COLO668 (cell line): ENCODE data around the gene GPR107.
A peak's percentile ranks its signal among the peaks of the same experiment; 100 is the strongest.

Source experiments
- DNase-seq: peaks from one replicate; lab custom pipeline; 2025; ENCODE audit not compliant: unreplicated experiment; lab: John Stamatoyannopoulos, UW

GPR107 gene

DNA sequence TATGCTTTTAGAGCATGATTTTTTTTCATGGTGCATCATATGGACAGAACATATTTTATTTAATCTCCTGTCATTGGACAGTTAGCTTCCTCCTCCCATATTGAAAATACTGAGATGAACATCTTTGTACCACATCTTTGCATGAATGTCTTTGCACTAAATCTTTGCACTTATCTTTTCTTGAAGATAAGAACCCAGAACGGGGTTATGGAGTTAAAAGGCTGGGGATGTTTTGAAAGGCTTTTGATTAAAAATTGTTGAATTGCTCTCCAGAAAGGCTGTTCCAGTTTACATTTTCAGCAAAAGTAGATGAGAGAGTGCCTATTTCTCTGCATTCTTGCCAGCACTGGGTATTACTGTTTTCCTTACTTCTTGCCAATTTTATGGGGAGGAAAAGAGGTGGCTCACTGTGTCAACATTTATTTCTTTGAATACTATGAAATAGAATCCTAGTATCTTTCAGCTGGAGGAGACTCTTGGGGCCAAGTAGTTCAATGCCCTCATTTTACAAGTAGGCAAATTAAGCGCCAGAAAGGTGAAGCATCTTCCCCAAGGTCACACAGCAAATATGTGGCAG, 125.7 kb downstream of the GPR107 start:
- DNase-seq = no peak

DNA sequence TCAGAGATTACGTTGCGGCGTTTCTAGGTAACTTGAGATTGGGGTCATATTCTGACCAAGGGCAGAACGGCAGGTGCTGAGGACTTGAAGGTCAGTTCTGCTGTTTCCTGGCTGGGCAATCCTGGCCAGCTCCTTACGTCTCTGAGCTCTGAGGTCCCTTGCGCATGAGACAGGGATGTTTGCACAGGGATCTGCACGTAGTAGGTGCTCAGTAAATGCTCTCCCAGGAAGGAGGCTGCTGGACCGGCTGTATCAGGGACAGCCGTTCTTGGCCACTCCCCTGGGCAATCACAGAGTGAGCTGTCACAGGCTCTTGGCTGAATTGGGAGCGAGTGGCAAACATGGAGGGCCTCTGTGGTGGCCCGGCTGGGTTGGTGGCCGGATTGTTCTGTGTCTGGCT, 126.8 kb downstream of the GPR107 start:
- no peak for DNase-seq

DNA sequence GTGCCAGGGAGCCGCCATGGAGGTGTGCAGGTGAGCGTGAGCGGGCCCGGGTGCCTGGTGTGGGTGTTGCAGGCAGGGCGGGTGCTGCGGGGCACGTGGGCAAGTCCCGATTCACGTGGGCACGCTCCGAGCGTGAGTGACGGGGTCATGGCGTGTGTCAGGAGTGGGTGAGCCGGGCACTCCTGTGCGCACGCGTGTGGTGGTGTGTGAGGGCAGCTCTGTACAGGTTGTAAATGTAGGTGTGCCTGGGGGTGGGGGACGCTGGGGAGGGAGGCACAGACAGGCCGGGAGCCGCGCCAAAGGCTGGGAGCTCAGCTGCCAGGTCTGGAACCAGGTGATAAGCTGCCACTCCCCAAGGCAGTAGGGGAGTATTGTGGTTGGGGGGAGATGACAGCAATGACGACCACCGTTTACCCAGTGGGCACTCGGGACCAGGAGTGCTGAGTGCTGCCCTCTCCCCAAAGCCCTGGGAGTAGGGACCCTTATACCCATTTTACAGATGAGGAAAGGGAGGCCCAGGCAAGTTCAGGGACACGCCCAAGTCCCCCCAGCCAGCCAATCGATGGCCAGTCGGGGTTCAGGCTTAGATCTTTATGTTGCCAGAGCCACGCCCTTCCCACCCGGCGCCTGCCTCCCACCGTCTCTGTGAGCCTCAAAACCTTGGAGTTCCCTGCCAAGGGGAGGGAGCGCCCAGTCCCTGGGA, 128.1 kb downstream of the GPR107 start:
- DNase-seq = no peak

DNA sequence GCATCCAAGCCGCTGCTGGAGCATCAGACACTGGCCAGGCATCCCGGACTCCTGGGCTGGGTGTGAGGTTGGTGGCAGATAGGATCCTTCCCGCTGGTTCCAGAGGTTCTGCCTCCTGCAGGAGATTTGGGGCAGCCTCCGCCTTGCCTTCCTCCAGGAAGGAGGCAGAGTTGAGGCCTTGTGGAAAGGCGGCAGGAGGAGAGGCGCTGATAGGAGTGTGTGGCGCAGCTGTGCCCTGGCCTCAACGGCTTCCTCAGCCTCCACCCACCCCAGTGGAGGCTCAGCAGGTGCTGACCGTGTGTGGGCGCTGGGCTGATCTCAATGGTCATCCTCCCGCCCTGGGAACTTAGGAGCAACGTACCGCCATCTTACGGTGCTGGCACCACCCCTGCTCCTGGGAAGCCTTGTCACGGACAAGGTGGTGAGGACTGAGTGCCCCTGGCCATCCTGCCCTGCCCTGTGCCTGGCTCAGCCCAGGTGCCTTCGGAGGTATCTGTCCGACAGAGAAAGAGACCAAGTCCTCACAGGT, 128.7 kb downstream of the GPR107 start:
- no peak for DNase-seq

DNA sequence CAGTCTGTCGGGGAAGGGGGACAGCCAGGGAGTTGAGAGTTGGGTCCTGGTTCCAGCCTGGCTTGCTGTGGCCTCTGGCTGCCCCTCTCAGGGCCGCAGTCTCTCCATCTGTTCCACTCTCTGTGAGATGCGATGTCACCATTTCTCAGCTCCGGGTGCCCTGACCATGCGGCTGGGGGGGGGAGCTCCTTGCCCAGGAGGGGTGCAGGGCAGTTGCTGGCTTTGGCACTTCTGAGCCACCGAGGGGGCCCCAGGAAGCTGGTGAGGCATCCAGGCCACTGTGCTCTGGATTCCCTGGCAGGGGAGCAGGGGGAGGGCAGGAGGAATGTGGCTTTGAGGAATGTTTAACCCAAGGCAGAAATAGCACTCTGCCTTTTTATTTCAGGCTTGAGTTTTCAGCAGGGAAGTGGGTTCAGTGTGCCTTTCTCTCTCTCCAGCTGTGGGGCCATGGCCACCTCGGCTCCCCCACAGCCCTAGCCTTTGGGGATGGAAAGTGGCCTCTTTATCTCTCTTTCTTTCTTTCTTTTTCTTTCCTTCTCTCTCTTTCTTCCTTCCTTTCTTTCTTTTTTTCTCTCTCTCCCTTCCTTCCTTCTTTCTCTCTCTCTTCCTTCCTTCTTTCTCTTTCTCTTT, 129.5 kb downstream of the GPR107 start:
- no peak for DNase-seq

DNA sequence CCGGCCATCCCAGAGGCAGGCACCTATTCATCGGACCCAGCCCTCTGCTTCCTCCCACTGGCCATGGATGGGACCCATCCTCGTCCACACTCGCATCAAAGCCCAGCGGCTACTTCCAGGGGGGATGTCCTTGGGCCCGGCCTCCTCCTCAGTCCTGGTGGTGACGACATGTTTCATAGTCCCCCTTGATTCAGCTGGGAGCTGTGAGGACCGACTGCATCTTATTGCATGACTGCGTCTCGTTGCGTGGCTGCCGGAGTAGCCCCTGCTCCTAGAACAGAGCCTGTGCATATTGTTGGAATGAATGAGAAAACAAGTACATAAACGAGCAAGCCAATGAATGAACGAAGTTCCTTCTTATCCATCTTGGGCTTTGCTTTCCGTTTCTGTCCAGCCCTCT, 131.3 kb downstream of the GPR107 start:
- no peak for DNase-seq

DNA sequence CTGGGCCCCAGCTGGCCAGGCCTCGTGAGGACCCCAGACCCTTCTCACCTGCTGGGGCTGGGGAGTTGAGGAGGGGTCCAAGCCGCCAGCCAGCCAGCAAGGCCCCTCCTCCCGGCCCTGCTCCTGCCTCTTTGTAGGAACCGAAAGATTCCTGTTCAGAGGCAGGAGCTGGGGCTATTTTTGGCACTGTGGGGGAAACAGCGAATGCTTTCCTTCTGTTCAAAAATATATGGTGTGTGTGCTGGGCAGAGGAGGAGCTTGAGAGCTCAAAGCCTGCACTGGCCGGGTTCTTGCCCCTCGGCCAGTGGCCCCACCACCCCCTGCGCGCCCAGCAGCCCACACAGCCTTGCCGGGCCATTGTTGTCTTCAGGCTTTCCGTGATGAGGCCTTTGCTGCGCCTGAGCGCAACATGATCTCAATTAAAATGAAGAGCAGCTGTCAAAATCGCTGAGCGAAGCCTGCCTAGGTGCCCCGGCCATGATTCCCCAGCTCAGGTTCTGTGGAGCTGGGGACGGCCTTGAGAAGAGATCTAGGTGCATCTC, 131.9 kb downstream of the GPR107 start:
- DNase-seq = no peak

DNA sequence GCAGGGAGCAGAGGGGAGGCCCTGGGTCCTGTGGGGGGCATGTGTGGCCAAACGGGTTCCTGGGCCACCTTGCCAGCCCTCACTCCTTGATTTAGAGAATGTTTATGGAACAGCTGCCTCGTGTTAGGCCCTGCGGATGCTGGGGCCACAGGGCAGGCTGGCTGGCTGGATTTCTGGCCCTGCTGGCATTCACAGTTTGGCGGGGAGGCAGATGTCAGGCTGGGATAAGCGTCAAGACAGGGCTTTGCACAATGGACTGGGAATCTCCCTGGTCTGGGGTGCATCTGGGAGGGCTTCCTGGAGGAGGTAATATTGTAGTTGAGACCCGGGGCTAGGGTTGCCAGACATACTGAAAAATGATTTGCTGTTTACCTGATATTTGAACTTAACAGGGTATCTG, 132.3 kb downstream of the GPR107 start:
- DNase-seq = no peak

DNA sequence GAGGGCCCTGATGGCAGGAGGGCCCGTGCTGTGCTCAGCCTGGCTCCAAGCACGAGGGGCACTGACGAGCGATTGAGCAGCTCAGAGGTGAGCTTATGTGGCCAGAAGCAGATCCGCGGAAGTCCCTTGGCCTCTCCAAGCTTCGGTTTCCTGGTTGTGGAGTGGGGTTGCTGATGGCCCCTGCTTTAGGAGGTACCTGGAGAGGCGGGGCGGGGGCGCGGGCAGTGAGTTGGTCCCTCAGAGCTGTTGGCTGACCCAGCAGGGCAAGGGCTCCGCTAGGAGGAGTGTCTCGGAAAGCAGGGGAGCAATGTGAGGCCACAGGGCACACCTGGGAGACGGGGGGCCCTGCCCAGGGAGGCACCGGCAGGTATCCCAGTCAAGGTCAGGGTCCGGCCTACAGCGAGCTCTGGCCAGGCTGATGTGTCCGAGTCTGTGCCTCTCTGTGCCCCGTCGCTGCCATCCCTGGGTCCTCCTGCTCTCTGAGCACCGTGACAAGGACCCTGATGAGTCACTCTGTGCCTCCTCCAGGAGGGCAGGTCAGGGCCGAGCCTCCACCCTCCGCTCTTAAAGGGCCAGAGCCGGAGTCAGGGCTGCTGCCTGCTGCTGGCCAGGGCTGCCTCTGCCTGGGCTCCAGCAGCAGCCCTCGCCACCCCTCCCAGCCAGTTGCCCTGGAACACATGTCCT, 133.3 kb downstream of the GPR107 start:
- peak; percentile 37 for DNase-seq

DNA sequence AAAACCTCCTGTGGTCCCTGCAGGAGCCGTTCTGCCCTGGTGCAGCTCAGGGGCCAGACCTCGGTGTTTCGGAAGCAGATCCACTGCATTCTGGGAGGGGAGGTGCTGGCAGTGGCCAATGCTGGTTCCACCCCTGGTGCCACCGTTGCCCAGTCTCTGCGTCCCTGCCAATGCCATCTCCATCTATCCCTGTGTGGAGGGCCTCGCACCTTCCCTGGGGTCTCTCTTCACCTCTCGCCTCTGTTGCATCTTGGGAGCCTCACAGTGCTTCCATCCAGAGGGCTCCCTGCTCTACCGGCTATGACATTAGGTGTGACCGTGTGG, 133.8 kb downstream of the GPR107 start:
- no peak for DNase-seq

DNA sequence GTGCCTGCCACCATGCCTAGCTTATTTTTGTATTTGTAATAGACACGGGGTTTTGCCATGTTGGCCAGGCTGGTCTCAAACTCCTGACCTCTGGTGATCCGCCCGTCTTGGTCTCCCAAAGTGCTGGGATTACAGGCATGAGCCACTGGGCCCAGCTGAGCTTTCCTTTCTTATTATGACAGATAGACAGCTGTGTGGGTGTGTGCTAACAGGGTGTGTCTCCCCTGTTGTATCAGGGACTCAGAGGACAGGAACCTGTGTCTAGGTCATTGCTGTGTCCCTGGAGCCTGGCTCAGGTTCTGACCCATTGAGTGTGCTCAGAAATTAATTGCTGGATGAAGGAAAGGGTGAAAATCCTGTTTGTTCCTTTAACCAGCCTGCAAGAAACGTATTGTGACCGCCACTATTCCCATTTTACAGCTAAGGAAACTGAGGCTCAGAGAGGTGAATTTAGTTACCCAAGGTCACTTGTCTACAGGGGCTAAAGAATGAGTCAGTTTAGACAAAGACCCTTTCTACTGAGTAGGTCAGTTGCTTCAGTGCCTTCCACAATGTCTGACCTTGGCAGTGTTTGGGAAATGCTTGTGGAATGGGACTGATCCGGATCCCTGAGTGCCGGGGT, 135.3 kb downstream of the GPR107 start:
- no peak for DNase-seq
